H1 (cell line): ENCODE measurements around the gene GALNT17. TPM values are rescaled to one million over a fixed set of nuclear protein-coding genes. Genes with fewer than 3 reads are reported as not detected.

Experiments
- CTCF ChIA-PET: fragments of 300-600 bp; sonication (Branson Sonifier 250); formaldehyde crosslinking; loops from one replicate; lab custom pipeline; 2021; ENCODE audit not compliant: partially characterized antibody; lab: Charles Lee
- POLR2A ChIA-PET: fragments of 300-600 bp; sonication (Branson Sonifier 250); formaldehyde crosslinking; loops from one replicate; lab custom pipeline; 2021; ENCODE audit warnings: inconsistent platforms; ENCODE audit not compliant: partially characterized antibody; lab: Charles Lee
- DNase-seq, 2 experiments: peaks; one replicate each; pipeline versions ENCODE4 v3.0.0 to v3.0.0-alpha.2; 2010 to 2022; ENCODE audit warnings: low spot score in 2 of 2, low read depth in 1 of 2, mixed read lengths in 1 of 2
- FAIRE-seq: peaks from 2 replicates; lab custom pipeline; 2011; peaks lifted over from hg19 to GRCh38; lab: Jason Lieb, UNC
- H2AFZ ChIP-seq: 2 replicates; pipeline ENCODE4 v1.8.1; 2012; ENCODE audit warnings: low read length, inconsistent platforms
- H2AK5ac ChIP-seq: 2 replicates; pipeline ENCODE4 v1.6.1; 2013; ENCODE audit warnings: low read depth, low read length
- H2BK120ac ChIP-seq: replicated peaks from 2 replicates; pipeline ENCODE3; 2013; ENCODE audit warnings: low read depth, low read length, inconsistent platforms
- H2BK12ac ChIP-seq: 2 replicates; pipeline ENCODE4 v1.6.1; 2013; ENCODE audit warnings: low read depth, low read length
- H2BK15ac ChIP-seq: 2 replicates; pipeline ENCODE4 v1.6.1; 2013; ENCODE audit warnings: low read length
- H2BK20ac ChIP-seq: 2 replicates; pipeline ENCODE4 v1.6.1; 2013; ENCODE audit warnings: low read length
- H2BK5ac ChIP-seq: 2 replicates; pipeline ENCODE4 v1.6.1; 2013; ENCODE audit warnings: low read depth, low read length
- H3K14ac ChIP-seq: 2 replicates; pipeline ENCODE4 v1.6.1; 2013; ENCODE audit warnings: inconsistent platforms; ENCODE audit not compliant: insufficient read length
- H3K18ac ChIP-seq: 2 replicates; pipeline ENCODE4 v1.6.1; 2013; ENCODE audit warnings: low read length; ENCODE audit errors: extremely low read depth
- H3K23ac ChIP-seq: 2 replicates; pipeline ENCODE4 v1.6.1; 2013; ENCODE audit warnings: inconsistent platforms; ENCODE audit not compliant: insufficient read length
- H3K23me2 ChIP-seq: 2 replicates; pipeline ENCODE4 v1.6.1; 2013; ENCODE audit warnings: low read depth, low read length
- H3K27ac ChIP-seq: 2 replicates; pipeline ENCODE4 v1.6.1; 2011; ENCODE audit warnings: low read depth, low read length, inconsistent platforms
- H3K27me3 ChIP-seq, 4 experiments: replicated peaks in 1 of 4; 1 replicate in 1 of 4; 2 replicates in 3 of 4; pipeline versions ENCODE4 v1.6.1 to v1.8.1; 2011 to 2013; ENCODE audit warnings: low read length in 3 of 4, mild to moderate bottlenecking in 3 of 4, inconsistent platforms in 2 of 4, mixed read lengths in 2 of 4, moderate library complexity in 1 of 4; ENCODE audit not compliant: control insufficient read depth in 3 of 4, insufficient read depth in 3 of 4; ENCODE audit errors: extremely low read depth in 1 of 4
- H3K36me3 ChIP-seq, 4 experiments: 2 replicates each; pipeline versions ENCODE4 v1.6.1 to v1.8.1; 2011 to 2013; ENCODE audit warnings: mild to moderate bottlenecking in 4 of 4, low read length in 3 of 4, moderate library complexity in 2 of 4, control low read depth in 1 of 4, inconsistent platforms in 1 of 4; ENCODE audit not compliant: insufficient read depth in 4 of 4, control insufficient read depth in 2 of 4
- H3K4ac ChIP-seq: replicated peaks from 2 replicates; pipeline ENCODE3; 2013; ENCODE audit warnings: low read length, low read depth, mixed read lengths, inconsistent platforms; ENCODE audit not compliant: insufficient read length
- H3K4me1 ChIP-seq, 4 experiments: replicated peaks in 1 of 4; 1 replicate in 1 of 4; 2 replicates in 3 of 4; pipeline versions ENCODE4 v1.6.1 to v1.8.1; 2011 to 2013; ENCODE audit warnings: low read length in 3 of 4, inconsistent platforms in 2 of 4, mixed read lengths in 1 of 4; ENCODE audit not compliant: insufficient read depth in 4 of 4, control insufficient read depth in 3 of 4
- H3K4me2 ChIP-seq, 2 experiments: 2 replicates each; pipeline versions ENCODE4 v1.6.1 to v1.8.1; 2011 to 2013; ENCODE audit warnings: low read depth in 2 of 2, low read length in 2 of 2, control low read depth in 1 of 2, inconsistent platforms in 1 of 2, mild to moderate bottlenecking in 1 of 2; ENCODE audit not compliant: insufficient read depth in 1 of 2
- H3K4me3 ChIP-seq, 4 experiments: fragments of 200-600, 300-600 bp in 1 of 4; sonication (generic), shearing (Covaris generic), sonication (Bioruptor Twin) in 1 of 4; 2 replicates each; pipeline versions ENCODE4 v1.5.1 to v1.8.1; 2011 to 2016; ENCODE audit warnings: low read length in 4 of 4, low read depth in 3 of 4, control low read depth in 2 of 4, inconsistent platforms in 2 of 4, mild to moderate bottlenecking in 2 of 4, mixed read lengths in 1 of 4, moderate library complexity in 1 of 4; ENCODE audit not compliant: insufficient read depth in 2 of 4; ENCODE audit errors: extremely low read depth in 1 of 4
- H3K56ac ChIP-seq: replicated peaks from 2 replicates; pipeline ENCODE3; 2013; ENCODE audit warnings: low read depth, mild to moderate bottlenecking, mixed read lengths, low read length, inconsistent platforms; ENCODE audit not compliant: insufficient read length
- H3K79me1 ChIP-seq: 2 replicates; pipeline ENCODE4 v1.6.1; 2013; ENCODE audit warnings: low read depth, low read length, control low read depth
- H3K79me2 ChIP-seq, 2 experiments: 2 replicates each; pipeline versions ENCODE4 v1.6.1 to v1.8.1; 2012 to 2013; ENCODE audit warnings: low read length in 2 of 2, mild to moderate bottlenecking in 2 of 2, inconsistent platforms in 1 of 2; ENCODE audit not compliant: insufficient read depth in 2 of 2, control insufficient read depth in 1 of 2
- H3K9ac ChIP-seq, 4 experiments: replicated peaks in 1 of 4; 1 replicate in 1 of 4; 2 replicates in 3 of 4; pipeline versions ENCODE4 v1.6.1 to v1.8.1; 2011 to 2013; ENCODE audit warnings: low read depth in 3 of 4, low read length in 3 of 4, control low read depth in 2 of 4, mild to moderate bottlenecking in 2 of 4, moderate library complexity in 2 of 4, inconsistent platforms in 1 of 4; ENCODE audit errors: extremely low read depth in 1 of 4
- H3K9me3 ChIP-seq, 2 experiments: 2 replicates each; pipeline versions ENCODE4 v1.6.1 to v1.8.1; 2012 to 2013; ENCODE audit warnings: mild to moderate bottlenecking in 2 of 2, moderate library complexity in 2 of 2, control low read depth in 1 of 2, inconsistent platforms in 1 of 2, low read depth in 1 of 2, low read length in 1 of 2, mixed read lengths in 1 of 2; ENCODE audit not compliant: insufficient read depth in 2 of 2
- H4K20me1 ChIP-seq, 2 experiments: replicated peaks in 1 of 2; 2 replicates each; pipeline versions ENCODE3 to v1.8.1; 2011 to 2013; ENCODE audit warnings: inconsistent platforms in 2 of 2, low read length in 2 of 2, mild to moderate bottlenecking in 1 of 2; ENCODE audit not compliant: insufficient read depth in 2 of 2, control insufficient read depth in 1 of 2
- H4K5ac ChIP-seq: 2 replicates; pipeline ENCODE4 v1.6.1; 2013; ENCODE audit warnings: low read length, low read depth, mixed read lengths, inconsistent platforms; ENCODE audit not compliant: insufficient read length
- H4K8ac ChIP-seq: 2 replicates; pipeline ENCODE4 v1.8.0; 2013; ENCODE audit warnings: mild to moderate bottlenecking, moderate library complexity, low read length, inconsistent platforms; ENCODE audit not compliant: insufficient read depth; ENCODE audit errors: extremely low read depth
- H4K91ac ChIP-seq: replicated peaks from 2 replicates; pipeline ENCODE3; 2013; ENCODE audit warnings: low read length, mixed read lengths, inconsistent platforms; ENCODE audit not compliant: insufficient read length
- CHD1 ChIP-seq: IDR thresholded peaks from 2 replicates; pipeline ENCODE4 v1.6.1; 2012; ENCODE audit warnings: low read depth, low read length, improper control_type of control experiment
- EZH2 ChIP-seq: fragments of 200-600 bp; sonication (generic); IDR thresholded peaks from 2 replicates; pipeline ENCODE4 v1.7.1; 2012; ENCODE audit warnings: low read depth, mild to moderate bottlenecking, moderate library complexity, low read length, inconsistent platforms; ENCODE audit not compliant: severe bottlenecking
- JUN ChIP-seq: IDR thresholded peaks from 2 replicates; pipeline ENCODE4 v1.6.1; 2011; ENCODE audit warnings: low read depth, mild to moderate bottlenecking, improper control_type of control experiment, low read length
- KDM5A ChIP-seq: fragments of 200-600 bp; IDR thresholded peaks from 2 replicates; pipeline ENCODE4 v1.7.1; 2012; ENCODE audit warnings: mild to moderate bottlenecking, low read length, inconsistent platforms, mixed read lengths
- NANOG ChIP-seq: IDR thresholded peaks from 2 replicates; pipeline ENCODE4 v1.6.1; 2011; ENCODE audit warnings: low read length, low read depth, mild to moderate bottlenecking, inconsistent platforms; ENCODE audit not compliant: insufficient read depth, poor library complexity, severe bottlenecking
- RFX5 ChIP-seq: IDR thresholded peaks from 2 replicates; pipeline ENCODE4 v1.6.1; 2011; ENCODE audit warnings: low read depth, low read length, improper control_type of control experiment, borderline replicate concordance
- SAP30 ChIP-seq: fragments of 300-600 bp; sonication (generic); IDR thresholded peaks from 2 replicates; pipeline ENCODE4 v1.7.1; 2012; ENCODE audit warnings: low read length, moderate library complexity, mild to moderate bottlenecking, inconsistent platforms; ENCODE audit not compliant: insufficient read depth, insufficient replicate concordance
- SP2 ChIP-seq: IDR thresholded peaks from 2 replicates; pipeline ENCODE4 v1.6.1; 2012; ENCODE audit warnings: mild to moderate bottlenecking, low read length, inconsistent platforms
- WGBS, 2 experiments: shearing (Covaris generic) in 1 of 2; methylation state at CpG; one replicate each; pipeline versions ENCODE4 v1.1.6 to v1.1.7; 2013 to 2015; ENCODE audit warnings: low lambda C conversion rate in 2 of 2, mixed read lengths in 2 of 2, inconsistent platforms in 1 of 2, low coverage in 1 of 2, missing lambda C conversion rate in 1 of 2; ENCODE audit not compliant: insufficient replicate concordance in 2 of 2, insufficient coverage in 1 of 2, insufficient read length in 1 of 2; ENCODE audit errors: extremely low coverage in 1 of 2, missing lambda C conversion rate in 1 of 2; 5-methylcytosine and 5-hydroxymethylcytosine counted together
- polyA plus RNA-seq, 7 experiments: library from polyadenylated mRNA; depleted of rRNA in 3 of 7; stranded (reverse) in 5 of 7; unstranded in 2 of 7; fragments of >200 nt in 5 of 7; fragments of 200-250 nt in 2 of 7; gene quantifications; 1 replicate in 5 of 7; 2 replicates in 1 of 7; 4 replicates in 1 of 7; pipeline versions ENCODE4 v1.2.1 to v1.2.3, GENCODE V29; 2011 to 2013; ENCODE audit warnings: missing spikeins in 2 of 7, mixed read lengths in 2 of 7
- total RNA-seq: library from RNA; stranded (reverse); fragmentation: NEBNext Ultra II Directional; extraction: Animal tissue kit (Norgen Biotek cat#: 25700); gene quantifications from 2 replicates; pipeline ENCODE4 v1.2.1, GENCODE V29; 2021
- TF ChIP-seq, protein P1 (sequence below): IDR thresholded peaks from 2 replicates; pipeline ENCODE4 v1.6.1; 2012; ENCODE audit warnings: low read length, inconsistent platforms
- TF ChIP-seq, protein P2 (sequence below): IDR thresholded peaks from 2 replicates; pipeline ENCODE4 v1.6.1; 2011; ENCODE audit warnings: low read length, improper control_type of control experiment

The GALNT17 gene
- total and polyA plus RNA-seq, 2 of the 8 experiments (the other 6 are each of a cell fraction or from before 2014, with no cell fraction given): 37.7 to 47.0 TPM

DNA sequence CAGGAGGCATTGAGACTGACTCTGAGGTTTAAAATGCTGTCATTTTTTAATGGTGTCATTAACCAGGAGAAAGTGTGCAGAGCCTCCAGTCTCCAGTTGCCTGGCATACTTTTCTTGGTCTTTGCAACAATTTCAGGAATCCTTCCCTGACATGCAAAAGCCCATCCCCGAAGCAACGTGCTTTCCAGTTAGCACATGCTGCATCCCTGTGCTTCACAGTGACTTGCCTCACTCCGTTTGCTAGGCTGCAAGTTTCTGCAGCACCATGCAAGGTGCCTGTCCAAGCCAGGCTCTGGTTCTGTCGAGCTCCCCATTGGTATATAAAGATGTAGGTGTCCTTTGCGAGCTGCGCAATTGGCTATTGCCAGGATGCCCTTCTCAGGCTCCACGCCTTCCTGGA is 135.0 kb downstream of the GALNT17 start:
- Histone ChIP-seq H4K20me1 (peaks cover 0 to 3% of the 10 kb centered on the region in 2 experiments), H2BK120ac (no peak overlapping the region), H2BK20ac (0 out of 2 replicates have a peak overlapping the region, but pooled peaks have one; percentile 21), H3K79me2 (peaks cover 0 to 82% of the 10 kb centered on the region in 2 experiments; a peak in 3 of 4 replicates), H3K14ac (no peak overlapping the region), H3K4me2 (peak overlapping the region in 1 of 2 experiments; percentile 12; a peak in 1 of 4 replicates), H2AFZ (no peak overlapping the region), H2AK5ac (peak overlapping the region; percentile 92; the same call in 1 of the 2 replicates), H3K27me3 (no peaks in the 10 kb centered on the region), H3K4ac (no peak overlapping the region), H2BK5ac (no peak overlapping the region), H2BK15ac (peak overlapping the region; percentile 25; the same call in 1 of the 2 replicates), H4K5ac (no peak overlapping the region), H3K9me3 (peaks cover 6 to 14% of the 10 kb centered on the region in 2 experiments), H3K36me3 (peaks cover 0 to 6% (median 0%) of the 10 kb centered on the region in 4 experiments; a peak in 2 of 8 replicates), H3K18ac (no peak overlapping the region), H3K79me1 (no peaks in the 10 kb centered on the region; the same call in 1 of the 2 replicates), H2BK12ac (peak overlapping the region; percentile 5; the same call in 1 of the 2 replicates), H3K4me1 (peaks cover 6 to 14% (median 13%) of the 10 kb centered on the region in 4 experiments), H3K56ac (no peak overlapping the region), H3K23ac (no peak overlapping the region), H3K23me2 (no peaks in the 10 kb centered on the region), H3K9ac (no peak overlapping the region), H3K27ac (no peak overlapping the region), H4K91ac (peak overlapping the region; percentile 18), H3K4me3 (no peak overlapping the region), H4K8ac (no peak overlapping the region)
- CTCF ChIA-PET: interaction anchor here (0.6 to 1.5 kb wide), 4 partner anchors 10 to 707 kb away, joined by 3 read pairs; no protein-coding TSS in a partner anchor
- 90% methylated on average over 7 of the region's 7 CpGs; no CpG with 5 or more reads in 1 of the 2 experiments for WGBS, 2 experiments
- DNase-seq: no peak
- POLR2A ChIA-PET: interaction anchor here (0.6 kb wide), 1 partner anchor 70 kb away, joined by 4 read pairs; no protein-coding TSS in a partner anchor
- no peak for FAIRE-seq
- no peak for TF ChIP-seq JUN
- TF ChIP-seq CHD1: no peak
- TF ChIP-seq, protein P1, sequence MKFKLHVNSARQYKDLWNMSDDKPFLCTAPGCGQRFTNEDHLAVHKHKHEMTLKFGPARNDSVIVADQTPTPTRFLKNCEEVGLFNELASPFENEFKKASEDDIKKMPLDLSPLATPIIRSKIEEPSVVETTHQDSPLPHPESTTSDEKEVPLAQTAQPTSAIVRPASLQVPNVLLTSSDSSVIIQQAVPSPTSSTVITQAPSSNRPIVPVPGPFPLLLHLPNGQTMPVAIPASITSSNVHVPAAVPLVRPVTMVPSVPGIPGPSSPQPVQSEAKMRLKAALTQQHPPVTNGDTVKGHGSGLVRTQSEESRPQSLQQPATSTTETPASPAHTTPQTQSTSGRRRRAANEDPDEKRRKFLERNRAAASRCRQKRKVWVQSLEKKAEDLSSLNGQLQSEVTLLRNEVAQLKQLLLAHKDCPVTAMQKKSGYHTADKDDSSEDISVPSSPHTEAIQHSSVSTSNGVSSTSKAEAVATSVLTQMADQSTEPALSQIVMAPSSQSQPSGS: no peak
- no peak for TF ChIP-seq EZH2
- no peak for TF ChIP-seq NANOG
- TF ChIP-seq, protein P2, sequence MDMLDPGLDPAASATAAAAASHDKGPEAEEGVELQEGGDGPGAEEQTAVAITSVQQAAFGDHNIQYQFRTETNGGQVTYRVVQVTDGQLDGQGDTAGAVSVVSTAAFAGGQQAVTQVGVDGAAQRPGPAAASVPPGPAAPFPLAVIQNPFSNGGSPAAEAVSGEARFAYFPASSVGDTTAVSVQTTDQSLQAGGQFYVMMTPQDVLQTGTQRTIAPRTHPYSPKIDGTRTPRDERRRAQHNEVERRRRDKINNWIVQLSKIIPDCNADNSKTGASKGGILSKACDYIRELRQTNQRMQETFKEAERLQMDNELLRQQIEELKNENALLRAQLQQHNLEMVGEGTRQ: no peak
- TF ChIP-seq KDM5A: no peak
- TF ChIP-seq SP2: no peak
- TF ChIP-seq SAP30: no peak
- no peak for TF ChIP-seq RFX5
